GM18498 (cell line): ENCODE data around the gene MRGPRF.

Experiments
- ATAC-seq: cut with Tn5 transposase; IDR thresholded peaks from one replicate; pipeline ENCODE4 v1.9.1; 2021; ENCODE audit warnings: mild to moderate bottlenecking, moderate library complexity; ENCODE audit not compliant: unreplicated experiment

MRGPRF gene

DNA sequence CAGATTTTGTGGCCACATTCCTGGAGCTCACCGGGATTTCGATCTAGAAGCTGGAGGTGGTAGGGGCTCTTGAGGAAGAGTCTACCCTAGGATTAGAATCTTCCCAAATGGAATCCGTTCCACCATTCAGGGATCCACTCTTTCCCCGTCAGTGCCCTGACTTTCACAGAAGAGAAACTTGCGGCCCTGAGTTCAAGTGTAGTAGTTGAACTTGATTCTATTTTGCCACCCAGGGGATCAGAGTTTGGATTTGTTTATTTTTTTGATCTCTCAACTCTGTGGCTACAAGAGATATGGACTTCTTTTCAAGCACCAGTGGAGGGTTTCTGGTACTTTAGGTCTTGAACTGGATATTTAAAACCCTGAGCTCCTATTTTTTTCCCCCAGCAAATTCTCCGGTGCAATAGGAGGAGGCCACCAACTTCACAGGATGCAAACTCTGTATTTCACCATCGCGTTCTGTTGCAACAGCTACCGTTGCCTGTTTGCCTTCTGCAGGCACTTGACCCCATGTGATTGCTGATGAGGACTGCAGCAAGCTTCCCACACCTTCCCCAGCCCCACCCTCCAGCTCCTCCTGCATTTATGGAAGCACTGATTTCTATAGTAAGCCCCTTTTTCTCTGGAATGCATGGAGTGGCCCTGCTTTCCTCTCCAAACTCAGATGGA, 14.8 kb upstream of the MRGPRF start:
- no peak for ATAC-seq

- no peak for ATAC-seq
These were observed 11.5 kb upstream of the MRGPRF start for GRCh38 chr11:69024509-69024908.

DNA sequence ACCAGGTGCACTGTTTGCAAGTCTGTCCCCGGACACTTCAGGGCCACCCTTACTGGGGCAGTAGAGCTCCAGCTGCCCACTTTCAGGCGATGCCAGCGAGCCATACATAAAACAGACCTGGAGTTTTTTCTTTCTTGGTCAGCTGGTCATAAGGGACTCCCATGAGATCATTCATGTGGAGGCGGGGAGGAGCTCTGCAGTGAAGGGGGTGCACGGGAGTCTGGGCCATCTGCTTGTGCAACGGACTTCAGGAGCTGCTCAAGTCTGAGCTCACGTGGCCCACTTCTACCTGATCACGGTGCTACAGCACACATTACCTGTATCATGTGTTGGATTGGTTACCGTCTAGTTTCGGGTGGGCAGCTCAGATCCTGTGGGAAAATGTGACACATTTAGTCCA, 9.2 kb upstream of the MRGPRF start:
- no peak for ATAC-seq

DNA sequence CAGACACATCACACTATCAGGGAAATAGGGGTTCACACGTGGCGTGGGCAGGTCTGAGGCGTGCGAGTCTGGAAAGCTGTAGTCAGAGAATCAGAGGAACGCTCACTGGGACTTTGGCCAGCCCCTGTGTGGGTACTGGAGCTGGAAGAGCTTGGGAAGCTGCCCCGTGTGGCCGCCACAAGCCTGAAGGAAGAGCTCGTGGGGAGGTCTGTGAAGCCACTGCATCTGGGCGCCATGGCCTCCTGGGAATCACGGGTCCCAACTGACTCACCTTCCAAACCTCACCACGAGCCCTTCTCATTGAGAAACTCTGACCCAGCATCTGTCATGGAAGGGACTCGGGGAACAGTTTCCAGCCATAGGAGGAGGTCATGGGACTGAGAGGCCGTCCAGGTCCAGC, 5.9 kb upstream of the MRGPRF start:
- ATAC-seq: no peak

DNA sequence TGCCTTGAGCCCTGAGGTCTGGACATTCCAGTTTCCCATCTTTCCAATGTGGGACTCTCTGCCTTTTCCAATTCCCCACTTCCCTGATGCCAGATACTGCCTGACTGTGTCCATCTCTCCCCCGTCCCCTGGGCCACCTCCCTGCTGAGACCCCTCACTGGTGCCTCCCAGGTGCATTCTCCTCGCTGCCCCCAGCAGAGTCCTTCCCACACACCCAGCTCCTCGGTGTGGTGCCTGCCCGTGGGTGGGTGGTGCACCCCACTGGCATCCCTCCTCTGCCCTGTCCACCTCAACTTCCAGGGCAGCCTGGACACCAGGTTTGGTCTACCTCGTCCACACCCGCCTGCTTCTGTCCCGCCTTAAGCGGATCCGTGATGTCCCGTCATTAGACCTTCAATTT, 4.9 kb upstream of the MRGPRF start:
- no peak for ATAC-seq

DNA sequence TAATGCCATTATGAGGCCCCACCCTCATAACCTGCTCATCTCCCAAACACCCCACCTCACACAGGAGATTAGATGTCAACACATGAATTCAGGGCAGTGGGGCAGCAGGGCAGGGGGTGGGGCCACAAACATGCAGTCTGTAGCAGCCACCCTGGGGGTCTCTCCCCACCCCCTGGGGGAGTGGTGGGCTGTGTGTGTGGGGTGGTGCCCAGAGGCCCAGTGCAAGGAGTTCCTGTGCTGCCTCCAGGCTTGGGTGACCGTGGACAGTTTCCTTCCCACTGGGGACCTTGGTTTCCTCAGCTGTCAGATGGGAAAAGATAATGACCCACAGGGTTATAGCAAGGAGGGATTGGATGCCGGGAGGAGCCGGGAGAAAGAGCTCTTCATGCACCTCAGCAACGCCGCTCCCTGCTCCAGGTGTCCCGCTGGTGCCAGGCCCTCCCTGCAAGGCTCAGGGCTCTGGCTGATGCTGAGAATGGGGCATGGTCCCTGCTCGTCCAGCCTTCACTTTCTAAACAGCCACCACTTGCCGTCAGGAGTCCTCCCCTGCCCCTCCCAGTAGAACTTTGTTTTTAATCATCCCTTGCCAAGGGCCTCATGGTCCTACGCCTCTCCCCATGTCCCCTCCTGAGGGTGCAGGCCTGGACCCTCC, 2.0 kb upstream of the MRGPRF start:
- no peak for ATAC-seq

- ATAC-seq: no peak
These were observed 1.2 kb upstream of the MRGPRF start for GRCh38 chr11:69014084-69014851.

- ATAC-seq: no peak
These were observed 696 bp downstream of the MRGPRF start for GRCh38 chr11:69012092-69013008.

GRCh38 chr11:69011624-69012091, 1.4 kb downstream of the MRGPRF start:
- no peak for ATAC-seq

DNA sequence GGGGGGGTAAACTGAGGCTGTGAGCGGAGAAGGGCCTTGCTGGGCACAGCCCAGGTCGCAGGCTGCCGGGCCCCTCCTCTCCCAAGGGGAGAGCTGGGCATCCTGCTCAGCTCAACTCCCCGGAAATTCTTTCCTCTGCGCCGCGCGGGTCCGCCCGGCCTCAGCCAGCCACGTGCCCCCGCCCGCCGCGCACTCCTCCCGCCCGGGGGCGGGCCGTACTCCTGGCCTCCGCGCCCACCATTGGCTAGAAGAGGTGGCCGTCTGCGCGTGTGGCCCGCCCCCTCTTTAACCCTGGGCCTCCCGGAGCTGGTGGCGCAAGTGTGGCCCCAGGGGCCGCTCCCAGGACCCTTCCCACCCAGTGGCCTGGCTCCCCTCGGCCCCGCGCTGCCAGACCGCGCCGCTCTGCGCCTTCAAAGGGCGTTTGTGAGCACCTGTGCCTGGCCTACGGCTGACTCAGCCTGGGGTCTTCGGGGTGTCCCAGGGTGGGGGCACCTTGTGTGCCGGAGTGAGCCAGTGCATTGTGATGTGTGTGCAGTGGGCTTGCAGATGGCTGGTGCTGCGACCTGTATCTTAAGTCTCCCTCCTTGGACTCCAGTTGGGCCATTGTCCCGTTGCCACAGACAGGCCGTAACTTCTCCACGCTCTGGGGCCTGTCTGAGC, 2.0 kb downstream of the MRGPRF start:
- no peak for ATAC-seq

DNA sequence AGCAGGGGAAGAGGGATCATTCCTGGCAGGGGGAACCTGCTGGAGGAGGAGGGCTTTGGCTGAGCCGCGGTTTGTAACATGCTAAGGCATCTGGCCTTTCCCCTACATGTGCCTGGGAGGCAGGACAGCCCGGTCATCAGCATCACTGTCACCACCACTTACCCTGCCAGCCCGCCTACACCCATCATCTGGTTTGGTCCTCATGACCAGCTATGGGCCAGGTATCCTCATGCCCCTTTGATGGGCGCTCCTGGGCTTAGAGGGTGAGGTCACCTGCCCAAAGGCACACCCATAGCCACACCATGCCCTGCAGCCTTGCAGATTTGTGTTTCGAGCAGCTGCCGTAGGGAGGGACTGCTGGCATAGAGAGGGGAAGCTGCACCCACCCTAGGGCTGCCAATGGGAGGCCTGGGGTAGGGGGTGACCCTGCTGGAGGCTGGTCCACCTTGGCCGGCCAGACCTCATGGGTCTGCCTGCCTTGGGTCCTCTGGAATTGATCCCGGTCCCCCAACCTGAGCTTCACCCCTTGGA, 2.6 kb downstream of the MRGPRF start:
- no peak for ATAC-seq

GRCh38 chr11:69009441-69010211, 3.4 kb downstream of the MRGPRF start:
- ATAC-seq: no peak

DNA sequence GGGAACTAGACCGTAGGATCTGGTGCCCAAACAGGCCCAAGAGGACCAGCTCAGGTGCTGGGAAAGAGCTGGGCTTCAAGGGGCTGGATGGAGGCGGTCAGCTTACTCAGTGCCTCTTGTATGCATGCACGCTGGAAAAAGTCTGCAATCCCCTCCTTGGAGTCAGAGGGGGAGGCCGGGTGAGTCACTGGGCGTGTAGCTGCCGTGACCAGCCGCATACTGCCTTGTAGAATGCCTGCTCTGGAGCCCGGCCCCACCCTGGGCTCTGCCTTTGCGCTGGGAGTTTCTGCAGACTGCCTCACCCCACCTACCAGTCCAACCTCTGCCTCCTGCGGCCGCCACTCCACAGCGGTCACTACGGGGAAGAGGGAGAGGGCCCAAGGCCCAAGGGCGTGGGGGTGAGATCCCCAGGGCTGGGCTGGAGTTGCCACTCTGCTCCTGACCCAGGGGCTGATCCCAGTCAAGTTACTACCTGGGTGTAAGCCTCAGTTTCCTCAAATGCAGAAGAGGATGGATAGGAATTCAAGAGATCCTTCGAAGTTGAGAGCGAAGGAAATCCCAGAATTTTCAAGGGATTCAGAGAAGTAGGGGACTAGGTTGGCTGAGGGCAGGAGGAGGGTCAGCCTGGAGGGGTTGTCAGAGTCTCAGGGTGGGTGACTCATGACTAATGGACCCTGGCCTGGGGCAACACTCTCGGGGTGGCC, 4.2 kb downstream of the MRGPRF start:
- ATAC-seq: no peak

DNA sequence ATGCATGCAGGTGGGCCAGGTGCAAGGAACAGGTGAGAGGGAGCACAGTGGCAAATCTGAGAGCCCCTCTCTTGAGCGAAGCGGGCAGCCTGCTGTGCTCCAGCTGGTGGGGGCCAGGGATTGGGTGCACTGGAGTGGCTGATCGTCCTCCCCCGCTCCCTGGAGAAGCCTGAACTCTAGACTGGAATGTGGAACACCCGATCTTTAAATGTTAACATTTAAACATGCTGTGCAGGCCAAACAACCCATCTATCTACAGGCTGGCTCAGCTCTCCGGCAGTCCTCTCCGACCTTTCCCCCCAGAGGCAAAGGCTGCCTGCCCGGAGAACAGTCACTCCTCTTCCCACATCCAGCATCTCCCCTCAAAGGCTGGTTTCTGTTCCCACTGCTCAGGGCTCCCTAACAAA, 5.1 kb downstream of the MRGPRF start:
- no peak for ATAC-seq

GRCh38 chr11:69006816-69007215, 6.2 kb downstream of the MRGPRF start:
- no peak for ATAC-seq

GRCh38 chr11:69005631-69006368, 7.2 kb downstream of the MRGPRF start:
- ATAC-seq: no peak

DNA sequence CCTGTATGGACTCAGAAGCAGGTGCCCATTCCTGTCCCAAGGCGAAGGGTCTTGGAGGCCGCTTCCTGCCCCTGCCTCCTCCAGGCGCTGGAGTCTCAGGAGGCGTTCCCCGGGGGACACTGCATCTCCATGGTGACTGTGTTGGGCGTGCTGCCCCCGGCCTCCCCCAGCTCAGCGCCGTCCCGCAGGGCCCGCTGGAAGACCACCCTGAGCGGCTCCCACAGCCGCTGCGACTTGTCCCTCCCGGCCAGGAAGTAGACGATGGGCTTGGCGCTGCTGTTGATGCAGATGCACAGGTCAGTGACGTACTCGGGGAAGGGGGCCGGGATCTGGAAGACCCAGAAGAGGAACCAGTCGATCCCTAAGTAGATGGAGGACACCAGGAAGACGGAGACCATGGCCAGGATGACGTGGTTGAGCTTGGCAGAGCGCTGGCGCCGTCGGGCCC, 7.8 kb downstream of the MRGPRF start:
- ATAC-seq: no peak
